ACC112 (cell line): ENCODE data around the gene TSPAN8.

Experiments used
- H2AFZ ChIP-seq: fragments of 200-600 bp; sonication (generic); one replicate; pipeline ENCODE4 v1.6.0; 2017; ENCODE audit warnings: antibody characterized with exemption, low read length; ENCODE audit not compliant: unreplicated experiment
- H3K27ac ChIP-seq: fragments of 200-600 bp; sonication (generic); 2 replicates; pipeline ENCODE4 v1.5.1; 2014; ENCODE audit warnings: low read depth, mild to moderate bottlenecking, antibody characterized with exemption, low read length, moderate library complexity
- H3K27me3 ChIP-seq: fragments of 200-600 bp; sonication (generic); 2 replicates; pipeline ENCODE4 v1.6.1; 2014; ENCODE audit warnings: mild to moderate bottlenecking, antibody characterized with exemption, low read length, moderate library complexity, mixed read lengths; ENCODE audit not compliant: insufficient read depth
- H3K36me3 ChIP-seq: fragments of 200-600 bp; sonication (generic); 2 replicates; pipeline ENCODE4 v1.6.1; 2016; ENCODE audit warnings: mild to moderate bottlenecking, antibody characterized with exemption, low read length, moderate library complexity, mixed read lengths; ENCODE audit not compliant: insufficient read depth
- H3K4me1 ChIP-seq: fragments of 200-600 bp; sonication (generic); one replicate; pipeline ENCODE4 v1.6.1; 2016; ENCODE audit warnings: low read length, mixed read lengths; ENCODE audit not compliant: insufficient read depth, unreplicated experiment, control insufficient read depth
- H3K4me3 ChIP-seq: fragments of 200-600 bp; sonication (generic); 2 replicates; pipeline ENCODE4 v1.5.1; 2014; ENCODE audit warnings: mild to moderate bottlenecking, low read depth, low read length
- H3K79me2 ChIP-seq: fragments of 200-600 bp; sonication (generic); one replicate; pipeline ENCODE4 v1.6.0; 2016; ENCODE audit warnings: low read length; ENCODE audit not compliant: control insufficient read depth, unreplicated experiment, insufficient read depth

Gene TSPAN8

GRCh38 chr12:71144682-71145081 is 13.1 kb downstream of the TSPAN8 start:
- Histone ChIP-seq H3K4me1 (no peaks in the 10 kb centered on the region), H3K36me3 (no peaks in the 10 kb centered on the region), H3K4me3 (no peak overlapping the region), H2AFZ (no peak overlapping the region), H3K27ac (no peak overlapping the region), H3K27me3 (no peaks in the 10 kb centered on the region), H3K79me2 (no peaks in the 10 kb centered on the region)

- Histone ChIP-seq H3K79me2 (no peaks in the 10 kb centered on the region), H2AFZ (no peak overlapping the region), H3K4me1 (no peaks in the 10 kb centered on the region), H3K27ac (no peak overlapping the region), H3K36me3 (no peaks in the 10 kb centered on the region), H3K27me3 (no peaks in the 10 kb centered on the region), H3K4me3 (no peak overlapping the region)
Observed at GRCh38 chr12:71142956-71143355, 14.8 kb downstream of the TSPAN8 start.

GRCh38 chr12:71142016-71142415 is 15.8 kb downstream of the TSPAN8 start:
- H3K27ac ChIP-seq, result no peak overlapping the region
- H3K79me2 ChIP-seq, result no peaks in the 10 kb centered on the region
- H3K36me3 ChIP-seq, result no peaks in the 10 kb centered on the region

GRCh38 chr12:71141378-71141926 is 16.3 kb downstream of the TSPAN8 start:
- H3K4me1 ChIP-seq, result no peaks in the 10 kb centered on the region
- no peak overlapping the region for H3K4me3 ChIP-seq
- H3K27ac ChIP-seq, result no peak overlapping the region
- no peak overlapping the region for H2AFZ ChIP-seq
- H3K27me3 ChIP-seq, result no peaks in the 10 kb centered on the region
- no peaks in the 10 kb centered on the region for H3K36me3 ChIP-seq
- H3K79me2 ChIP-seq, result no peaks in the 10 kb centered on the region

More at GRCh38 chr12:71142016-71142415, 15.8 kb downstream of the TSPAN8 start:
- no peaks in the 10 kb centered on the region for H3K4me1 ChIP-seq
- no peak overlapping the region for H3K4me3 ChIP-seq
- no peaks in the 10 kb centered on the region for H3K27me3 ChIP-seq
- H2AFZ ChIP-seq, result no peak overlapping the region

- H3K4me3 ChIP-seq, result no peak overlapping the region
- H3K27me3 ChIP-seq, result no peaks in the 10 kb centered on the region
- no peak overlapping the region for H3K27ac ChIP-seq
- H3K36me3 ChIP-seq, result no peaks in the 10 kb centered on the region
- H2AFZ ChIP-seq, result no peak overlapping the region
- peaks cover 4% of the 10 kb centered on the region for H3K4me1 ChIP-seq
- H3K79me2 ChIP-seq, result no peaks in the 10 kb centered on the region
Observed at GRCh38 chr12:71139153-71139735, 18.6 kb downstream of the TSPAN8 start.

- H3K79me2 ChIP-seq, result no peaks in the 10 kb centered on the region
- H3K36me3 ChIP-seq, result no peaks in the 10 kb centered on the region
- H2AFZ ChIP-seq, result no peak overlapping the region
- H3K4me3 ChIP-seq, result no peak overlapping the region
- no peaks in the 10 kb centered on the region for H3K27me3 ChIP-seq
- H3K4me1 ChIP-seq, result peaks cover 6% of the 10 kb centered on the region
- H3K27ac ChIP-seq, result no peak overlapping the region
Observed at GRCh38 chr12:71138011-71138410, 19.8 kb downstream of the TSPAN8 start.

- Histone ChIP-seq H3K4me3 (no peak overlapping the region), H3K36me3 (no peaks in the 10 kb centered on the region), H3K27ac (no peak overlapping the region), H3K79me2 (no peaks in the 10 kb centered on the region), H3K4me1 (peaks cover 6% of the 10 kb centered on the region), H3K27me3 (no peaks in the 10 kb centered on the region), H2AFZ (no peak overlapping the region)
Observed at GRCh38 chr12:71135812-71136176, 22.0 kb downstream of the TSPAN8 start.

GRCh38 chr12:71135077-71135811 is 22.6 kb downstream of the TSPAN8 start:
- no peaks in the 10 kb centered on the region for H3K79me2 ChIP-seq
- no peaks in the 10 kb centered on the region for H3K27me3 ChIP-seq
- H3K36me3 ChIP-seq, result no peaks in the 10 kb centered on the region
- H3K4me3 ChIP-seq, result no peak overlapping the region
- no peak overlapping the region for H2AFZ ChIP-seq
- H3K27ac ChIP-seq, result no peak overlapping the region
- peaks cover 6% of the 10 kb centered on the region for H3K4me1 ChIP-seq

GRCh38 chr12:71134405-71134804 is 23.4 kb downstream of the TSPAN8 start:
- Histone ChIP-seq H3K4me1 (peaks cover 6% of the 10 kb centered on the region), H2AFZ (no peak overlapping the region), H3K4me3 (no peak overlapping the region), H3K27me3 (no peaks in the 10 kb centered on the region), H3K79me2 (no peaks in the 10 kb centered on the region), H3K27ac (no peak overlapping the region), H3K36me3 (no peaks in the 10 kb centered on the region)

GRCh38 chr12:71130521-71131069 is 27.2 kb downstream of the TSPAN8 start:
- H2AFZ ChIP-seq, result no peak overlapping the region
- no peaks in the 10 kb centered on the region for H3K27me3 ChIP-seq

GRCh38 chr12:71129364-71129763 is 28.4 kb downstream of the TSPAN8 start:
- no peak overlapping the region for H3K27ac ChIP-seq
- H2AFZ ChIP-seq, result no peak overlapping the region
- no peaks in the 10 kb centered on the region for H3K27me3 ChIP-seq
- no peaks in the 10 kb centered on the region for H3K79me2 ChIP-seq
- H3K4me3 ChIP-seq, result no peak overlapping the region
- peaks cover 4% of the 10 kb centered on the region for H3K4me1 ChIP-seq
- no peaks in the 10 kb centered on the region for H3K36me3 ChIP-seq

More at GRCh38 chr12:71130521-71131069, 27.2 kb downstream of the TSPAN8 start:
- H3K79me2 ChIP-seq, result no peaks in the 10 kb centered on the region
- no peak overlapping the region for H3K27ac ChIP-seq
- H3K4me3 ChIP-seq, result no peak overlapping the region
- H3K4me1 ChIP-seq, result peaks cover 6% of the 10 kb centered on the region
- H3K36me3 ChIP-seq, result no peaks in the 10 kb centered on the region
